HEK293 (cell line): ENCODE results near the gene ECPAS.

Experiments used
- BCL6B ChIP-seq: fragments of 450-650 bp; formaldehyde crosslinking; IDR thresholded peaks from 2 replicates; pipeline ENCODE4 v1.5.1; 2017; ENCODE audit warnings: missing biosample characterization, missing genetic modification characterization
- CTCF ChIP-seq: fragments of 450-650 bp; formaldehyde crosslinking; IDR thresholded peaks from 2 replicates; pipeline ENCODE4 v1.5.1; 2016; ENCODE audit warnings: missing biosample characterization, missing genetic modification characterization
- YY1 ChIP-seq: fragments of 450-650 bp; formaldehyde crosslinking; IDR thresholded peaks from 2 replicates; pipeline ENCODE4 v1.5.1; 2018; ENCODE audit warnings: missing biosample characterization, missing genetic modification characterization
- ZNF140 ChIP-seq: fragments of 450-650 bp; formaldehyde crosslinking; IDR thresholded peaks from 2 replicates; pipeline ENCODE4 v1.5.1; 2016; ENCODE audit warnings: missing biosample characterization, missing genetic modification characterization
- ZNF311 ChIP-seq: fragments of 450-650 bp; formaldehyde crosslinking; IDR thresholded peaks from 2 replicates; pipeline ENCODE4 v1.5.1; 2017; ENCODE audit warnings: missing biosample characterization, missing genetic modification characterization, borderline replicate concordance
- ZNF366 ChIP-seq: fragments of 450-650 bp; formaldehyde crosslinking; conservative IDR thresholded peaks from 2 replicates; pipeline ENCODE4 v1.5.1; 2016; ENCODE audit warnings: missing biosample characterization, missing genetic modification characterization
- ZNF548 ChIP-seq: fragments of 450-650 bp; formaldehyde crosslinking; IDR thresholded peaks from 2 replicates; pipeline ENCODE4 v1.5.1; 2016; ENCODE audit warnings: missing biosample characterization, missing genetic modification characterization
- ZNF558 ChIP-seq: fragments of 450-650 bp; formaldehyde crosslinking; IDR thresholded peaks from 2 replicates; pipeline ENCODE4 v1.5.1; 2016; ENCODE audit warnings: missing biosample characterization, missing genetic modification characterization
- ZNF571 ChIP-seq: fragments of 450-650 bp; formaldehyde crosslinking; IDR thresholded peaks from 2 replicates; pipeline ENCODE4 v1.5.0; 2017; ENCODE audit warnings: missing biosample characterization, missing genetic modification characterization
- ZNF645 ChIP-seq: fragments of 450-650 bp; formaldehyde crosslinking; IDR thresholded peaks from 2 replicates; pipeline ENCODE4; 2016; ENCODE audit warnings: missing biosample characterization, missing genetic modification characterization
- ZNF692 ChIP-seq: fragments of 450-650 bp; formaldehyde crosslinking; IDR thresholded peaks from 2 replicates; pipeline ENCODE4 v1.5.1; 2016; ENCODE audit warnings: missing biosample characterization, missing genetic modification characterization
- TF ChIP-seq, protein P1 (sequence below): fragments of 450-650 bp; formaldehyde crosslinking; conservative IDR thresholded peaks from 2 replicates; pipeline ENCODE4 v1.5.1; 2016; ENCODE audit warnings: low read depth, missing biosample characterization, missing genetic modification characterization

DNA sequence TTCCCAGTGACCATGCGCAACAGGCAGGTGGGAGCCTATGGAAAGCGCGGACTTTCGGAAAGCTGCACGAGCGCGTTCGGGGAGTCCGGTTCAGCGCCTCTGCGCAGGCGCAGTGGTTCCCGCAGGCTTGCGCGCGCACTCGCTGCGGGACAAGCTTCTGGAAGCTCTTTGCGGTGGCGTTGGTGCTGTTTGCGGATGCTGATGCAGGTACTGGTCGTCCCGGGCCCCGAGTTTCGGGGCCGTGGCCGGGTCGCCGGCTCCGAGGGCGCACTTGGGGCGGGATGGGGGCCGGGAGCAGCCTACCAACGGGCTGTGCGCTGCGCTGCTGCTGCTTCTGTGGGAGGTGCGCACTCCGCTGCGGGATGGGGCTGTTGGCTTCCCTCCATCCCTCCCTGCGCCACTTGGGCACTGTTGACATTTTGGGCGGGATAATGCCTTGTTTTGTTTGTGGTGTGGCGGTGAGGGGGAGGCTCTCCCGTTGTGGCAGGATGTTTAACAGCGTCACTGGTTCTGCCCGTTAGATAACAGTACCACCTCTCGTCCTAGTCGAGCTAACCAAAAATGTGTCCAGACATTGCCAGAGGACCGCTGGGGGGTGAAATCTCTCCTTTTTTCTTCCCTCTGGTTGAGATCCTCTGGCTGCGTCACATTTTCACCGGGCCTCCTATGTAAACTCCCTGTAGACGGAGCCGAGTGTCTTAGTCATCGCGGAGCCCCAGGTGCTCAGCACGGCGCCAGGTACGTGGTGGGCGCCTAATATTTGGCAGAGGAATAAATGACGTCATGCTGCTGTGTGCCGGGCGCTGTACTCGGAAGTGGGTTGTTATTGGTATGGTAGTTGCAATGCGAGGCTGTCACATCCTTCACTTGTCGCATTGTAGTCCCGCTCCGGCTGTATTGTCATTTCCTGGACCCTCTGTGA is 41.1 kb upstream of the ECPAS start, which contains the start of gene ZNF483:
- TF ChIP-seq ZNF366 (0 out of 2 replicates have a peak, but pooled peaks have one; percentile 26), CTCF (0 out of 2 replicates have a peak, but pooled peaks have one; percentile 17), ZNF558 (tag by site-specific recombination) (no peak), ZNF311 (tag by site-specific recombination) (no peak), ZNF140 (tag by site-specific recombination) (no peak), ZNF571 (tag by site-specific recombination) (no peak), ZNF692 (tag by site-specific recombination) (no peak), ZNF548 (no peak), BCL6B (tag by site-specific recombination) (no peak), YY1 (no peak), ZNF645 (tag by site-specific recombination) (no peak)
- TF ChIP-seq, protein P1, sequence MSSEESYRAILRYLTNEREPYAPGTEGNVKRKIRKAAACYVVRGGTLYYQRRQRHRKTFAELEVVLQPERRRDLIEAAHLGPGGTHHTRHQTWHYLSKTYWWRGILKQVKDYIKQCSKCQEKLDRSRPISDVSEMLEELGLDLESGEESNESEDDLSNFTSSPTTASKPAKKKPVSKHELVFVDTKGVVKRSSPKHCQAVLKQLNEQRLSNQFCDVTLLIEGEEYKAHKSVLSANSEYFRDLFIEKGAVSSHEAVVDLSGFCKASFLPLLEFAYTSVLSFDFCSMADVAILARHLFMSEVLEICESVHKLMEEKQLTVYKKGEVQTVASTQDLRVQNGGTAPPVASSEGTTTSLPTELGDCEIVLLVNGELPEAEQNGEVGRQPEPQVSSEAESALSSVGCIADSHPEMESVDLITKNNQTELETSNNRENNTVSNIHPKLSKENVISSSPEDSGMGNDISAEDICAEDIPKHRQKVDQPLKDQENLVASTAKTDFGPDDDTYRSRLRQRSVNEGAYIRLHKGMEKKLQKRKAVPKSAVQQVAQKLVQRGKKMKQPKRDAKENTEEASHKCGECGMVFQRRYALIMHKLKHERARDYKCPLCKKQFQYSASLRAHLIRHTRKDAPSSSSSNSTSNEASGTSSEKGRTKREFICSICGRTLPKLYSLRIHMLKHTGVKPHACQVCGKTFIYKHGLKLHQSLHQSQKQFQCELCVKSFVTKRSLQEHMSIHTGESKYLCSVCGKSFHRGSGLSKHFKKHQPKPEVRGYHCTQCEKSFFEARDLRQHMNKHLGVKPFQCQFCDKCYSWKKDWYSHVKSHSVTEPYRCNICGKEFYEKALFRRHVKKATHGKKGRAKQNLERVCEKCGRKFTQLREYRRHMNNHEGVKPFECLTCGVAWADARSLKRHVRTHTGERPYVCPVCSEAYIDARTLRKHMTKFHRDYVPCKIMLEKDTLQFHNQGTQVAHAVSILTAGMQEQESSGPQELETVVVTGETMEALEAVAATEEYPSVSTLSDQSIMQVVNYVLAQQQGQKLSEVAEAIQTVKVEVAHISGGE (tag by site-specific recombination), result no peak
